Activated T-cell treated with anti-CD3 and anti-CD28 coated beads for 24 hours (primary cell): Measurements from ENCODE around the gene CD8B.

Experiments
- DNase-seq: peaks from one replicate; pipeline ENCODE4 v3.0.0-alpha.2; 2020; ENCODE audit warnings: low read depth

The CD8B gene

GRCh38 chr2:86800856-86801567 lies 60.7 kb downstream of the CD8B start:
- DNase-seq: no peak

GRCh38 chr2:86794861-86795260 lies 66.8 kb downstream of the CD8B start:
- no peak for DNase-seq

DNA sequence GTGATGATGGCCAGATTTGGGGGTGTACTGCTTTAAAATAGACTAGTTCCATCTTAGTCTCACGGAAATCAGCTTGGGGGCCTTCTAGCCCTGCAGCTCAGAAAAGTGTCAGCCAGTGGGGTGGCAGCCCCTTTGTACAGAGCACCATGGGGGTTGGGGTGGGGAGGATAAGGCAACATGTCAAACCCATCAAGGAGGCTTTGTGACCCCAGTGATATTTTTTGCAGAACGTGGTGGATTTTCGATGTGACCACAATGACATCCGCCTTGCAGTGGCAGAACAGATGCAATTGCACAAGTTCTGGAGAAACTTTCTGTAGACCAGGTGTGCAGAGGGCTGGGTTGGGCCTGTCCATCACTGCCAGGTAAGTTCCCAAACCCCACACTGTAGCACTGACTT lies 67.9 kb downstream of the CD8B start:
- DNase-seq: no peak

- no peak for DNase-seq
Measured at GRCh38 chr2:86791573-86791972, 70.1 kb downstream of the CD8B start.

- no peak for DNase-seq
Measured at GRCh38 chr2:86790676-86791572, 70.8 kb downstream of the CD8B start, which contains the start of gene CD8A. TSS of gene CD8A (minus strand) at chr2:86790913. CDS start at chr2:86790825, 88 bp downstream.

- no peak for DNase-seq
Measured at GRCh38 chr2:86790134-86790675, 71.5 kb downstream of the CD8B start.

DNA sequence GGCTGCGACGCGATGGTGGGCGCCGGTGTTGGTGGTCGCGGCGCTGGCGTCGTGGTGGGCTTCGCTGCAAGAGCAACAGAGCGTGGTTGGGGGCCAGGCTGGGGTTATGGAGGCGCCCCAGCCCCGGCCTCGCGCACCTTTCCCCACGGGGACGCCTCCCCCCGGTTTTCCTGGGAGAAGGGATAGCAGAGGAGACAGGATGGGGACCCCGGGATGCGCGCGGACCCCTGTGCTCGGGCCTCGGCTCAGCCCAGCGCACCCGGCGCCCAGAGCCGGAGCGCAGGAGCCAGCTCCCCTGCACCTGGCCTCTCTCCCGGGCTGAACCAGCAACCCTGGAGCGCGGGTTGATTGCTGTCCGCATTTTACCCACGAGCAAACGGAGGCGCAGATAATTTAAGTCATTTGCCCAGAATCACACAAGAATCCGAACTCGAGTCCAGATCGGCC lies 72.0 kb downstream of the CD8B start:
- no peak for DNase-seq

GRCh38 chr2:86788881-86789686 lies 72.6 kb downstream of the CD8B start:
- DNase-seq: no peak

DNA sequence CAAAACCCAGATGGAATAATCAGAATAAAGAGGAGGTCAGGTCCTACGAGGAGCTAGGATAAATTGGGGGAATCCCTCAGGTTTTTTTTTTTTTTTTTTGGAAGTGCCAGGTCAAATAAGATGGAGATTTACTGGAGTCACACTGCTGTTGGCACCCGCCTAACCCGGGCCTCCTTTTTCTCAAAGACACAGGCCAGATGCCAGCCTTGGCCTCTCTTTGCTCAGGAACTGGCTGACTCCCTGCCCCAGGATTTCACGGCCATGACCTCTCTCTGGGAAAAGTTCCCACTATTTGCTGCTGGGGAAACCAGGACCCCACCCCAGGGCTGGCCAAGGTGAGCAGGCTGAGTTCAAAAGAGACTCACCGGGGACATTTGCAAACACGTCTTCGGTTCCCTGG lies 73.5 kb downstream of the CD8B start:
- no peak for DNase-seq

DNA sequence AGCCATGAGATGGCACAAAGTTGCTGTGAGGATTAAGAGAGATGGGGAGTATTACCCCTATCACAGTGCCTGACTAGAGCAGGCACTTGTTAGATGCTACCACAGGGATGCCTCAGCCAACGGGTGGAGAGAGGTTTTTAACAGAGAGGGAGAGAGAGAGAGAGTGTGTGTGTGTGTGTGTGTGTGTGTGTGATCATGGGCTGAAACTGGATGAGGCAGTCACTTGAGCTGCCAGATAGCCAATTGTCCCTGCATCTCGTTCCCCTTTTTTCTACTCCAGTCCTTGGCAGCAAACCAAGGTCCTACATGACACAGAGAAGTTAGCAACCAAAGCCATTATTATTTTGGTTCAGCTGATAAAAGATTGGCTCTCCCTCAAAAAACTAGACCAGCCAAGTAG lies 74.0 kb downstream of the CD8B start:
- no peak for DNase-seq

DNA sequence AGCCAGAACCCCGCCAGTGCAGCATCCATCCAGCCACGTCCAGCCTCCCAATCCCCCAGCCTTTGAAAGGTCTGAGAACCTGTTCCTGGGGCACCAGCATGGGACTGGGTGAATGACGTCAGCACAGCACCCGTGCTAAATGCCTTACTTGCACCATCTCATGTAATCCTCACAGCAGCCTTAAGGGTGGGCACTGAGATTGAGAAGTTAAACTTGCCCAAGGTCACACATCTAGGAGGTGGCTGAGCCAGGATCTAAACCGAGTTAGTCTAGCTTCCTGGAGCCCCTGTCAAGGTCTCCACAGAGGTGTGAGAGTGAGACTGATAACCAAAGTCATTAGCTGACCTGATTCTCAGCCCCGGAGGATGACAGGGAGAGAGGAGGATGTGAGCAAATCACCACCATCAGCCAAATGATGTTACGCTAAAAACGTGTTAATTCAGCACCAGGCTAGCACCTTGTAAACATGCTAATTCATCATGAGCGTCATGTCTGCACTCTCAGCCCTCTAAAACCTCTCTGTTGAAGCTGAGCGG lies 75.6 kb downstream of the CD8B start:
- DNase-seq: peak; percentile 36

GRCh38 chr2:86785456-86785855 lies 76.2 kb downstream of the CD8B start:
- DNase-seq: peak; percentile 60

DNA sequence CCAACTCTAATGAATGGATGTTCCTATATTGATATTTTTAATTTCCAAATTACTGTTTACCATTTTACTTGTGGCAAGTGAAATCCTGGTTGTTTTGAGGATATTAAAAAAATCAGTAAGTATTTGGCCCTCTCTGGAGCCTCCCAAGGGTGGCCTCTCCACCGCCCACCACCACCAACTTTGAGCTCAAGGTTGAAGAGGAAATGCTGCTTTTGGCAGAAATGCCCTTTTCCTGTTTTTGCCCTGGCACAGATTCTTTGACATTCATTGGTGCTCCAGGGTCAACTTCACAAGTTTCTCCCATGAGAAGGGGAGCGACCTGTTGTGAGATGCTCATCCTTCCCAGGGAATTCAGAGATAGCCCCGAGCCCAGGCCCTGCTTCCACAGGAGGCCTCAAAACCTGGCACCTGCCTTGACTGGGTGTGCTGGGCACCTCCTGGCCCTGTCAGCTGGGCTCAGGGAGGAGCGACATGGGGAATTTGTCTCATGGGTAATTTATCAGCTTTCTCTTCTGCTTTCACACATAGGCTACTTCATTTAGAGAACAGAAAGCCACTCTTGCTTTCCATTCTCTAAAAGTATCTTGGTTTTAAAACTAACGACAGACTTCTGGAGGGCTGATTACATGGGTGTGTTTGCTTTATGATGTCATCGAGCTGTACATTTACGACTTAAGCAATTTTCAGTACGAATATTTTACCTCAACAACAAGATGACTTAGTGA lies 77.9 kb downstream of the CD8B start:
- no peak for DNase-seq

DNA sequence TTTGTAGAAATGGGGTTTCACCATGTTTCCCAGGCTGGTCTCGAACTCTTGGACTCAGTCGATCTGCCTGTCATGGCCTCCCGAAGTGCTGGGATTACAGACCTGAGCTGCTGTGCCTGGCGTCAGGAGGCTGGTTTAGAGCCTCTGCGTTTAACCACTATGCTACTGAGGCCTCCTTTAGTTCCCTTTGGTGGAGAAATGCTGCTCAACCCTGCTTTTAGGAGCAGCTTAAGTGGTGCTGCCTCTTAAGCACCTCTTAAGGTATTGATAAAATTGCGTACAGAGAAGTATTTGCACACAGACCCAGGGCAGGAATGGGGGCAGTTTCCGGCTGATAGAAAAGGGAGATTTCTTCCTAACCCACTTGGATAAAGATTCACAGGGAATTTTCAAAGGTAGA lies 78.9 kb downstream of the CD8B start:
- no peak for DNase-seq

- DNase-seq: no peak
Measured at GRCh38 chr2:86781363-86781762, 80.3 kb downstream of the CD8B start.

- no peak for DNase-seq
Measured at GRCh38 chr2:86779971-86780370, 81.7 kb downstream of the CD8B start.

DNA sequence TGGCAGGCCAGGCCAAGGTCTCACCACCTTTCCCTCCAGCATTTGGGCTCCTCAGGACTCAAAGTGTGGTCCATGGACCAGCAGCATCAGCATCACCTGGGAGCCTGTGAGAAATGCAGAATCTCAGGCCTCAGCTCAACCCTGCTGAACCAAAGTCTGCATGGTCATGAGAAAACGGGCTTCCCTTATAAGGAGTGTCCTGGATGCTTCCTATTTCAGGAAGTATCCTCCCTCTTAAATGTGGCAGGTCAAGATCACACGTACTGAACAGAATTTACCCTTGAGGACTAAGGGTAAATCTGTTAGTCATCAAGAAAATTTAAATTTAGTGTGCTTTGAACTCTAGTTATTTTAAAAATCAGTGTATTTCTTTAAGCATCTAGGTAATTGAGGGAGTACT lies 82.7 kb downstream of the CD8B start:
- no peak for DNase-seq

GRCh38 chr2:86776532-86776931 lies 85.2 kb downstream of the CD8B start:
- DNase-seq: no peak

DNA sequence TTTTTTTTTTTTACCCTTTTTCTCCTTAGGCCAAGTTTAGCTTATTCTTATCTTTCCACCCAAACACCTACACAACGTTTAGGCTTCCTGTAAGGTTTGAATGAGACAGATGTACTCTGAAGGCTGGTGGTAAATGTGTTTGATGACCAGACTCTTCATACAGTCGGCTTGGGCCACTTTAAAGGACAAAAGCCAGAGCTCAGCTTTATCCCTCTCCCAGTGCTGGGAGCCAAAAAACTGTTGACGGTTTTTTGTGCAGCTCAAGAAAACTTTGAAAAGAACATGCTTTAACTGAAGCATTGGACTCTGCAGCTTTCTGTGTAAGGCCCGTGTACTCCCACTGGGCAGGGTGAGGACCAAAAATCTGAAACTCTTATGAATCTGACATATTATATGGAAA lies 86.3 kb downstream of the CD8B start:
- no peak for DNase-seq

GRCh38 chr2:86774862-86775261 lies 86.8 kb downstream of the CD8B start:
- DNase-seq: no peak

DNA sequence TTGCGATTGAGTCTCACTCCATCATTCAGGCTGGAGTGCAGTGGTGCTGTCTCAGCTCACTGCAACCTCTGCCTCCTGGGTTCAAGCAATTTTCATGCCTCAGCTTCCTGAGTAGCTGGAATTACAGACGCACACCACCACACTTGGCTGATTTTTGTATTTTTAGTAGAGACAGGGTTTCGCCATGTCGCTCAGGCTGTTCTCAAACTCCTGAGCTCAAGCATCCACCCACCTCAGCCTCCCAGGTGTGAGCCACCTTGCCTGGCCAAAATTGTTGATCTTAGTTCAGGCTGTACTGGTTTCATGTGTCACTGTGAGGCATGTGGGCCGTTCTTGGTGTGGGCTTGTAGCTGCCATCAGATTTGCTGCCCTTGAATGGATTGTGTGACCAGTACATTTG lies 89.1 kb downstream of the CD8B start:
- no peak for DNase-seq
